Neuronal stem cell (in vitro differentiated cells): ENCODE data around the gene SORBS1.

Source experiments
- DNase-seq: peaks from one replicate; pipeline ENCODE4 v3.0.0-alpha.2; 2013; ENCODE audit warnings: low spot score
- H2AFZ ChIP-seq: one replicate; pipeline ENCODE4 v1.6.1; 2013; ENCODE audit warnings: mild to moderate bottlenecking, low read length, inconsistent platforms
- H2AK5ac ChIP-seq: 2 replicates; pipeline ENCODE4 v1.6.1; 2013; ENCODE audit warnings: low read depth, mild to moderate bottlenecking, inconsistent platforms, low read length, moderate library complexity, mixed read lengths
- H2BK120ac ChIP-seq: 2 replicates; pipeline ENCODE4 v1.6.1; 2013; ENCODE audit warnings: low read depth, mild to moderate bottlenecking, inconsistent platforms, low read length, moderate library complexity, mixed read lengths
- H2BK12ac ChIP-seq: one replicate; pipeline ENCODE4 v1.6.1; 2013; ENCODE audit warnings: low read length, inconsistent platforms
- H2BK15ac ChIP-seq: 2 replicates; pipeline ENCODE4 v1.6.1; 2013; ENCODE audit warnings: mild to moderate bottlenecking, low read length, inconsistent platforms, mixed read lengths
- H2BK5ac ChIP-seq: one replicate; pipeline ENCODE4 v1.6.1; 2013; ENCODE audit warnings: inconsistent platforms, mild to moderate bottlenecking, low read length, moderate library complexity
- H3K14ac ChIP-seq: one replicate; pipeline ENCODE4 v1.6.1; 2013; ENCODE audit warnings: low read length, inconsistent platforms
- H3K18ac ChIP-seq: 2 replicates; pipeline ENCODE4 v1.6.1; 2013; ENCODE audit warnings: low read length, inconsistent platforms
- H3K23ac ChIP-seq: 2 replicates; pipeline ENCODE4 v1.6.1; 2013; ENCODE audit warnings: low read depth, mild to moderate bottlenecking, mixed read lengths, low read length, inconsistent platforms; ENCODE audit not compliant: poor library complexity
- H3K27ac ChIP-seq: replicated peaks from 3 replicates; pipeline ENCODE4 v1.5.1; 2013; ENCODE audit warnings: low read length, inconsistent platforms
- H3K27me3 ChIP-seq, 3 experiments: 2 replicates each; pipeline ENCODE4 v1.6.1; 2013; ENCODE audit warnings: low read length in 3 of 3, mild to moderate bottlenecking in 2 of 3, inconsistent platforms in 1 of 3, low read depth in 1 of 3, mixed read lengths in 1 of 3, moderate library complexity in 1 of 3; ENCODE audit not compliant: control insufficient read depth in 3 of 3, insufficient read depth in 3 of 3
- H3K36me3 ChIP-seq, 2 donors: replicated peaks in 1 of 2; 2 replicates each; pipeline ENCODE4 v1.6.1; 2013; ENCODE audit warnings: low read length in 2 of 2; ENCODE audit not compliant: control insufficient read depth in 2 of 2, insufficient read depth in 2 of 2
- H3K4ac ChIP-seq: 2 replicates; pipeline ENCODE4 v1.6.1; 2013; ENCODE audit warnings: inconsistent platforms, mild to moderate bottlenecking, low read length, moderate library complexity
- H3K4me1 ChIP-seq, 2 donors: 1 replicate in 1 of 2; 2 replicates in 1 of 2; pipeline ENCODE4 v1.6.1; 2013; ENCODE audit warnings: low read length in 2 of 2, low read depth in 1 of 2; ENCODE audit not compliant: control insufficient read depth in 2 of 2, insufficient read depth in 1 of 2
- H3K4me2 ChIP-seq: one replicate; pipeline ENCODE4 v1.6.1; 2013; ENCODE audit warnings: mild to moderate bottlenecking, low read length, inconsistent platforms; ENCODE audit not compliant: insufficient read depth, poor library complexity, severe bottlenecking
- H3K4me3 ChIP-seq, 2 donors: 2 replicates each; pipeline ENCODE4 v1.5.1; 2013; ENCODE audit warnings: low read length in 2 of 2, mild to moderate bottlenecking in 2 of 2, inconsistent platforms in 1 of 2, moderate library complexity in 1 of 2
- H3K79me1 ChIP-seq: one replicate; pipeline ENCODE4 v1.6.1; 2013; ENCODE audit warnings: low read depth, mild to moderate bottlenecking, inconsistent platforms, low read length, moderate library complexity
- H3K9ac ChIP-seq: one replicate; pipeline ENCODE4 v1.6.1; 2013; ENCODE audit warnings: mild to moderate bottlenecking, low read depth, low read length, inconsistent platforms; ENCODE audit not compliant: poor library complexity
- H3K9me3 ChIP-seq, 2 donors: replicated peaks in 1 of 2; 2 replicates each; pipeline versions ENCODE3 to v1.6.1; 2013; ENCODE audit warnings: low read length in 2 of 2, mild to moderate bottlenecking in 2 of 2, inconsistent platforms in 1 of 2, low read depth in 1 of 2, mixed read lengths in 1 of 2, moderate library complexity in 1 of 2; ENCODE audit not compliant: control insufficient read depth in 2 of 2, insufficient read depth in 1 of 2
- H4K8ac ChIP-seq: one replicate; pipeline ENCODE4 v1.6.1; 2013; ENCODE audit warnings: low read depth, mild to moderate bottlenecking, inconsistent platforms, low read length, moderate library complexity
- H4K91ac ChIP-seq: one replicate; pipeline ENCODE4 v1.6.1; 2013; ENCODE audit warnings: low read length, low read depth, mild to moderate bottlenecking, inconsistent platforms; ENCODE audit not compliant: poor library complexity
- WGBS, 2 donors: extraction: QIAGEN DNeasy Blood & Tissue Kit; methylation state at CpG; one replicate each; pipeline ENCODE4 v1.1.7; 2013; ENCODE audit warnings: missing lambda C conversion rate in 2 of 2, mixed read lengths in 1 of 2; ENCODE audit not compliant: insufficient read length in 2 of 2, insufficient replicate concordance in 1 of 2; ENCODE audit errors: extremely low coverage in 2 of 2; 5-methylcytosine and 5-hydroxymethylcytosine counted together

Gene SORBS1

DNA sequence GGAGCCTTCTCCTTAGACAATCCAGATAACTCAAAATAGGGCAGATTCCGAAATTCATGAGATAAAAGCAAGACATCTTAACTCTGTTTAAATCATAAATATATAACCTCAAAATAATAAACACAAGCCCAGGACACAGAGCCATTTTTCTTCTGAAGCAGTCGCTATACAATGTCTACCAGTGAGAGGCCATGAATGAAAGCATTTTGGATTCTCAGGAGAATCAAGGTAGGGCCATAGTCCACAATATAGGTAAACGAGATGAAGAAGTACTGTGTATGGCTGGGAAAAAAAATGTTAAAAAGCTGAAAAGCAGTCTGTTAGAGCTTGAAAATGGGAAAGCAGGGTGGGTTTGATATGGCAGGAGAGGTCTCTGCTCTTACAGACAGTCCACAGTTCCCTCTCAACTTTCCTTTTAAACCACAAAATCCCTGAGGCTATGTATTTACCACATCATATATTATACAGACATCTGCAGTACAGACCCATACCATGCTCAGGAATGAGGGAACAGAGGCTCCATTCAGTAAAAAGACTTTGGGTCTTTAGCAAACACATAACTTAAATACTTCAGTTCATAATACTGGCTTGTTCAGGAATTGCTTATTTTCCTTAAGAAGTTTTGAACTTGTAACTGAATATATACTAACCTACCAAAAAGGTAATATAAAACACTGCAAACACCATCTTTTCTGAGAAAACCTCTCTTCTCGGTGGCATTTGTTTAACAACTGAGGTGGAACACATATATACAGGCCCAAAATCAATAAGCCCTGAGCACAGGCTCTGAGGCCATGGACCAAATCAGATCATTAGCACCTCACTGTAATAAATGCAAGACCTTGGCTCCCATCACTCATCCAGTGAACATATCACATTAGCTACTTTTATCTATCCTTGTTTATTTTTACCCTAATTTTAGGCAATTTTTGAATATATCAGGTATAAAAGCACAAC is 109.3 kb downstream of the SORBS1 start:
- no CpG with 5 or more reads among the region's 4 CpGs for WGBS, 2 donors
- Histone ChIP-seq H3K79me1 (no peaks in the 10 kb centered on the region), H3K27ac (no peak overlapping the region)

GRCh38 chr10:95451150-95451549 is 110.0 kb downstream of the SORBS1 start:
- WGBS, 2 donors = no CpG with 5 or more reads among the region's 5 CpGs
- Histone ChIP-seq H3K27me3 (no peaks in the 10 kb centered on the region), H3K27ac (no peak overlapping the region)

More for the DNA sequence above, 109.3 kb downstream of the SORBS1 start:
- H3K4ac ChIP-seq = no peak overlapping the region
- peaks cover 0 to 2% of the 10 kb centered on the region in 2 donors for H3K4me1 ChIP-seq
- H3K27me3 ChIP-seq = no peaks in the 10 kb centered on the region
- no peak overlapping the region for H2AFZ ChIP-seq
- no peaks in the 10 kb centered on the region for H3K36me3 ChIP-seq
- no peak overlapping the region for H2BK15ac ChIP-seq
- no peak overlapping the region for H3K9ac ChIP-seq
- no peak for DNase-seq
- H3K9me3 ChIP-seq = no peaks in the 10 kb centered on the region
- no peak overlapping the region for H2BK5ac ChIP-seq
- H4K91ac ChIP-seq = no peak overlapping the region
- H2AK5ac ChIP-seq = no peak overlapping the region
- no peak overlapping the region for H3K4me3 ChIP-seq
- no peak overlapping the region for H2BK12ac ChIP-seq
- H3K4me2 ChIP-seq = no peak overlapping the region
- no peak overlapping the region for H3K18ac ChIP-seq
- H3K14ac ChIP-seq = no peak overlapping the region
- H3K23ac ChIP-seq = no peak overlapping the region
- H2BK120ac ChIP-seq = no peak overlapping the region
- no peak overlapping the region for H4K8ac ChIP-seq

GRCh38 chr10:95450188-95450587 is 111.0 kb downstream of the SORBS1 start:
- DNase-seq = no peak
- Histone ChIP-seq H2AK5ac (no peak overlapping the region), H3K27me3 (no peaks in the 10 kb centered on the region), H3K4me1 (peaks cover 0 to 2% of the 10 kb centered on the region in 2 donors), H2BK15ac (no peak overlapping the region), H2BK12ac (no peak overlapping the region), H3K4ac (no peak overlapping the region), H3K4me2 (no peak overlapping the region), H3K79me1 (no peaks in the 10 kb centered on the region), H3K14ac (no peak overlapping the region), H2BK120ac (no peak overlapping the region), H2BK5ac (no peak overlapping the region), H4K91ac (no peak overlapping the region), H3K9me3 (no peaks in the 10 kb centered on the region), H2AFZ (no peak overlapping the region), H3K36me3 (no peaks in the 10 kb centered on the region), H3K18ac (no peak overlapping the region), H3K27ac (no peak overlapping the region), H4K8ac (no peak overlapping the region), H3K9ac (no peak overlapping the region), H3K4me3 (no peak overlapping the region), H3K23ac (no peak overlapping the region)
- no CpG with 5 or more reads among the region's 4 CpGs for WGBS, 2 donors

More at GRCh38 chr10:95451150-95451549, 110.0 kb downstream of the SORBS1 start:
- H4K8ac ChIP-seq = no peak overlapping the region
- no peak for DNase-seq
- no peak overlapping the region for H3K23ac ChIP-seq
- H3K9ac ChIP-seq = no peak overlapping the region
- H3K4me1 ChIP-seq = peaks cover 0 to 2% of the 10 kb centered on the region in 2 donors
- H3K79me1 ChIP-seq = no peaks in the 10 kb centered on the region
- H4K91ac ChIP-seq = no peak overlapping the region
- H3K18ac ChIP-seq = no peak overlapping the region
- H2BK15ac ChIP-seq = no peak overlapping the region
- H2AK5ac ChIP-seq = no peak overlapping the region
- no peak overlapping the region for H2AFZ ChIP-seq
- H2BK12ac ChIP-seq = no peak overlapping the region
- H2BK5ac ChIP-seq = no peak overlapping the region
- no peak overlapping the region for H3K4me2 ChIP-seq
- H3K4ac ChIP-seq = no peak overlapping the region
- H3K9me3 ChIP-seq = no peaks in the 10 kb centered on the region
- H3K36me3 ChIP-seq = no peaks in the 10 kb centered on the region
- H3K14ac ChIP-seq = no peak overlapping the region
- no peak overlapping the region for H2BK120ac ChIP-seq
- no peak overlapping the region for H3K4me3 ChIP-seq

DNA sequence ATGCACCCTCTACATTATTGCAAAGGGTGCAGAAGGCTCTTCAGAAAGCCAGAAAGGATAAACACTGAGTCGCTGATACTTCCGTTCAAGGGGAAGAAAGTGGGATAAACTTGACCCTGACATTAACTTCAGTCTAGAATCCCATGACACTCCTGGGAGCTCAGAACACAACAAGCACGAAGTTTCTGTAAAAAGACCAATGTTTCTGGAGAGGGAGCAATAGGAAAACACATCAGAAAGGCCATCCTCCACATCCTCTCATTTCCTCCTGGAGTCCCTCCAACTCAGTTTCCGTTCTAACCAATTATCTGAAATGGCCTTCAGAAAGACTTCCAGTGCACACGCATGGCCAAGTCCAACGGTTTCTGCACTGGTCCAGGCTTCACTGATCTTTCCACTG is 113.5 kb downstream of the SORBS1 start:
- H3K23ac ChIP-seq = no peak overlapping the region
- H3K9ac ChIP-seq = no peak overlapping the region
- H2AK5ac ChIP-seq = no peak overlapping the region
- H3K14ac ChIP-seq = no peak overlapping the region
- H2BK120ac ChIP-seq = no peak overlapping the region
- no CpG with 5 or more reads among the region's 6 CpGs for WGBS, 2 donors
- no peak overlapping the region for H3K27ac ChIP-seq
- no peak for DNase-seq
- H3K79me1 ChIP-seq = no peaks in the 10 kb centered on the region
- no peak overlapping the region for H4K91ac ChIP-seq
- peaks cover 0 to 2% of the 10 kb centered on the region in 2 donors for H3K4me1 ChIP-seq
- H3K36me3 ChIP-seq = no peaks in the 10 kb centered on the region
- H3K4me3 ChIP-seq = no peak overlapping the region
- H2BK12ac ChIP-seq = no peak overlapping the region
- H2BK5ac ChIP-seq = no peak overlapping the region
- H4K8ac ChIP-seq = no peak overlapping the region
- H3K9me3 ChIP-seq = no peaks in the 10 kb centered on the region
- H3K18ac ChIP-seq = no peak overlapping the region
- H2BK15ac ChIP-seq = no peak overlapping the region
- no peak overlapping the region for H3K4me2 ChIP-seq
- no peak overlapping the region for H2AFZ ChIP-seq
- H3K27me3 ChIP-seq = no peaks in the 10 kb centered on the region
- no peak overlapping the region for H3K4ac ChIP-seq
